Bronchial epithelial cell (primary cell): Measurements from ENCODE around the gene DIAPH3. TPM values are rescaled to one million over a fixed set of nuclear protein-coding genes. Genes with fewer than 3 reads are reported as not detected.

ENCODE experiments used
- DNase-seq: peaks from one replicate; pipeline ENCODE4 v3.0.0-alpha.2; 2010; ENCODE audit warnings: low read depth
- FAIRE-seq: peaks from 2 replicates; lab custom pipeline; 2011; peaks lifted over from hg19 to GRCh38; lab: Jason Lieb, UNC
- H3K27me3 ChIP-seq: 2 replicates; pipeline ENCODE4 v1.5.1; 2011; ENCODE audit warnings: low read length; ENCODE audit not compliant: control insufficient read depth, insufficient read depth
- H3K36me3 ChIP-seq: 2 replicates; pipeline ENCODE4 v1.5.1; 2011; ENCODE audit warnings: low read length; ENCODE audit not compliant: control insufficient read depth, insufficient read depth
- H3K4me3 ChIP-seq: 2 replicates; pipeline ENCODE4 v1.5.1; 2011; ENCODE audit warnings: mild to moderate bottlenecking, low read depth, low read length, control low read depth
- CTCF ChIP-seq: IDR thresholded peaks from 2 replicates; pipeline ENCODE4 v1.5.1; 2011; ENCODE audit warnings: mild to moderate bottlenecking, moderate library complexity, low read length, control low read depth, inconsistent platforms; ENCODE audit not compliant: insufficient read depth, severe bottlenecking
- total RNA-seq: library from RNA; depleted of rRNA; stranded (reverse); fragments of >200 nt; gene quantifications from 2 replicates; pipeline ENCODE4 v1.2.1, GENCODE V29; 2014

DIAPH3 gene
- total RNA-seq, 1 donor from 2014 or later: 0.26 TPM

DNA sequence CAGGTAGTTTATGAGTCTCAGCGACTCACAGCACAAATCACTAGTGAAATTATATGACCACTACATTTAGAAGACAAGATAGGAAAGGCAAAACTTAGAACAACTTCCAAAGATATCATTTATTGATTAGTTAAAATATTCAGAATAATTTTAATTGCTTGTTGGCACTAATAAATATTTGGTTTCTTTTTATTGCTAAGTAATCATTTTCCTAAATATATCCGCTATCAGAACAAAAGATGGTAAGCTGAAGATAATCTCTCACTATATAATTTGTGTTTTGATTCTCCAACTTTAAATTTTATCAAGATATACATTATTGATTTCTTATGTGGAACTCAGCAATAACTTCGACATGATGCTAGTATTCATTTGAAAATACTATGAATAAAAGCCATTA lies 248.5 kb downstream of the DIAPH3 start:
- no peak for TF ChIP-seq CTCF
- Histone ChIP-seq H3K27me3 (no peaks in the 10 kb centered on the region), H3K36me3 (no peaks in the 10 kb centered on the region), H3K4me3 (no peak overlapping the region)
- FAIRE-seq (no peak), DNase-seq (no peak)

DNA sequence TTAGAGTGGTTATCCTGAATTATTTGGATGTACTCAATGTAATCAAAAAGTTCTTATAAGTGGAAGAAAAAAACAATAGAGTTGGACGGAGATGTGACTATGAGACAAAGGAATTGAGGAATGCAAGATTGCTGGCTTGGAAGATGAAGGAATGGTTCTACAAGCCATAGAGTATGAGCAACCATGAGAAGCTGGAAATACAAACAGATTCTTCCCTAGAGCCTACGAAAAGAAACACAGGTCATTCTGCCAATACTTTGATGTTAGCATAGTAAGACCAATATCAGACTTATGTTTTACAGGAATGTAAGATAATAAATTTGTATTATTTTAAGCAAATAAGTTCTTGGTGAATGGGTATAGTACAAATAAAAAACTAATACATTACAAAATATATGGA lies 249.2 kb downstream of the DIAPH3 start:
- DNase-seq (no peak), FAIRE-seq (no peak)
- TF ChIP-seq CTCF: no peak

DNA sequence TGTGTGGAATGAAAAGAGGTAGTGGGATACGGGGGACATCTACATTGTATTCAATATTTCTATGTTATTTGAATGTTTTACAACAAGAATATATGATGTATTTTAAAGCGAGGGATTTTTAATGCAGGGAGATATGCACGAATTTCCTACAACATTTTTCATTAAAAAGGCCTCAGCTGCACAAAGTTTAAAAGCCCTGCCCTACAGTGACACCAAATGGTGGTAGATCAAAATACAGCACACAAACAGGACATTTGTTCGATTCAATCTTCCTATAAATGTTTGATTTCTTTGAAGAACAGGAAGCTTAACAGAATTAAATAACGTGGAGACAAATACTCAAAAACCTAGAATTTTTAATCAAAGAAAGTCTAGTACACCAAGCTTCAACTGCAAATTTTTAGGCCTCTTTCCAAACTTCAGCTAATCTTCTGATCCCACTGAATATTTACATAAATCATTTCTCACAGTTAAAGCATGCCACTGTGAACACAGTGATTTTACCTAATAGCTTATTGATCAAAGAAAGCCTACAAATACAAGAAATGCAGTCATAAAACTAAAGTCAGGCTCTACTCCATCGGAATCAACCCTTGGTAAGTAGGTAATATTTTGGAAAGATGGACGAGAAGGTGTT lies 257.2 kb downstream of the DIAPH3 start:
- peak; percentile 28 for DNase-seq

More for the DNA sequence above, 249.2 kb downstream of the DIAPH3 start:
- H3K4me3 ChIP-seq: no peak overlapping the region
- no peaks in the 10 kb centered on the region for H3K36me3 ChIP-seq
- H3K27me3 ChIP-seq: no peaks in the 10 kb centered on the region

GRCh38 chr13:59901191-59901590 lies 262.5 kb downstream of the DIAPH3 start:
- no peak for TF ChIP-seq CTCF
- no peak for DNase-seq
- no peak for FAIRE-seq
- H3K27me3 ChIP-seq: no peaks in the 10 kb centered on the region
- no peaks in the 10 kb centered on the region for H3K36me3 ChIP-seq
- H3K4me3 ChIP-seq: no peak overlapping the region

More for the DNA sequence above, 257.2 kb downstream of the DIAPH3 start:
- Histone ChIP-seq H3K4me3 (no peak overlapping the region), H3K27me3 (no peaks in the 10 kb centered on the region), H3K36me3 (no peaks in the 10 kb centered on the region)
- TF ChIP-seq CTCF: peak; percentile 50
- no peak for FAIRE-seq

- no peak for FAIRE-seq
- no peak for DNase-seq
- Histone ChIP-seq H3K36me3 (no peaks in the 10 kb centered on the region), H3K27me3 (no peaks in the 10 kb centered on the region), H3K4me3 (no peak overlapping the region)
- no peak for TF ChIP-seq CTCF
These were observed 265.7 kb downstream of the DIAPH3 start for GRCh38 chr13:59898066-59898465.

DNA sequence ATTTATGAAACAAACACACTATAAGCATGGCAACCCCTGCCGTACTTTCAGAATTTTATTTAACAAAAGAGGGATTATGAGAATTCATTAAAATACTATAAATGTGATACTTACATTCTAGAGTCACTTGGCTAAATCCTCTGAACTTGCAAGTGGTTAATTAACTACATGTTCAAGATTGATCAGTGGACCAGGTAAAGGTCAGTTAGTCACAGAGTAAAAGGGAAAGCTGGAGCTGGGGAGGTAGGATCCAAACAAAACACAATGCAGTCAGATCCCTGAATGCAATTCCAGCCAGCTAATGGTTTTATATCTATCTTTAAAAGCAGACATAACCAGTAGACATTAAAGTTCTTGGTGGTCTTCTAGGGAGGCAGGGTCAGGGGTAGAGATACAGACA lies 270.5 kb downstream of the DIAPH3 start:
- TF ChIP-seq CTCF: no peak
- Histone ChIP-seq H3K36me3 (no peaks in the 10 kb centered on the region), H3K4me3 (no peak overlapping the region), H3K27me3 (no peaks in the 10 kb centered on the region)
- FAIRE-seq (no peak), DNase-seq (no peak)
